ENCODE data around the gene NPC2.

NPC2 gene

GRCh38 chr14:74503291-74503937 is 10.3 kb upstream of the NPC2 start:
- no peak for DNase-seq (ENCODE audit: low read depth)

- DNase-seq (ENCODE audit: low read depth) = no peak
These were observed 9.3 kb upstream of the NPC2 start for GRCh38 chr14:74502236-74503019.

GRCh38 chr14:74501691-74502090 is 8.6 kb upstream of the NPC2 start:
- no peak for DNase-seq (ENCODE audit: low read depth)

GRCh38 chr14:74501135-74501614 is 8.1 kb upstream of the NPC2 start:
- no peak for DNase-seq (ENCODE audit: low read depth)

- DNase-seq (ENCODE audit: low read depth) = no peak
These were observed 7.5 kb upstream of the NPC2 start for GRCh38 chr14:74500417-74501134.

- DNase-seq (ENCODE audit: low read depth) = no peak
These were observed 2.3 kb upstream of the NPC2 start for GRCh38 chr14:74495356-74495755.

GRCh38 chr14:74493343-74494261 is 497 bp upstream of the NPC2 start, which contains the start of gene ISCA2:
TSS of gene ISCA2 (plus strand) at chr14:74493765. CDS start at chr14:74493775, 10 bp downstream.
- peak; percentile 96 for DNase-seq (ENCODE audit: low read depth)

GRCh38 chr14:74491956-74492775 is 939 bp downstream of the NPC2 start:
- DNase-seq (ENCODE audit: low read depth) = no peak

GRCh38 chr14:74490486-74490885 is 2.6 kb downstream of the NPC2 start:
- no peak for DNase-seq (ENCODE audit: low read depth)

GRCh38 chr14:74488786-74489397 is 4.2 kb downstream of the NPC2 start:
- no peak for DNase-seq (ENCODE audit: low read depth)

- no peak for DNase-seq (ENCODE audit: low read depth)
These were observed 6.9 kb downstream of the NPC2 start for GRCh38 chr14:74486164-74486563.

GRCh38 chr14:74483321-74483720 is 9.8 kb downstream of the NPC2 start:
- DNase-seq (ENCODE audit: low read depth) = no peak

GRCh38 chr14:74482571-74482970 is 10.5 kb downstream of the NPC2 start:
- no peak for DNase-seq (ENCODE audit: low read depth)

- DNase-seq (ENCODE audit: low read depth) = no peak
These were observed 13.1 kb downstream of the NPC2 start for GRCh38 chr14:74480046-74480445.

GRCh38 chr14:74478996-74479635 is 14.0 kb downstream of the NPC2 start:
- DNase-seq (ENCODE audit: low read depth) = no peak

- no peak for DNase-seq (ENCODE audit: low read depth)
These were observed 16.5 kb downstream of the NPC2 start for GRCh38 chr14:74476607-74477006.

GRCh38 chr14:74476107-74476506 is 17.0 kb downstream of the NPC2 start:
- DNase-seq (ENCODE audit: low read depth) = no peak

GRCh38 chr14:74475678-74476077 is 17.4 kb downstream of the NPC2 start:
- no peak for DNase-seq (ENCODE audit: low read depth)

GRCh38 chr14:74474376-74474775 is 18.7 kb downstream of the NPC2 start:
- no peak for DNase-seq (ENCODE audit: low read depth)

GRCh38 chr14:74472601-74473000 is 20.5 kb downstream of the NPC2 start:
- no peak for DNase-seq (ENCODE audit: low read depth)

Measured in stimulated activated CD8-positive, alpha-beta memory T cell treated with anti-CD3 and anti-CD28 coated beads, Interleukin-15, amount 100 ng/mL, for 24 hours (primary cell).